Neutrophil (primary cell): Measurements from ENCODE around the gene WFDC1.

Experiments
- H3K27ac ChIP-seq: fragments of 200-600 bp; sonication (generic); 2 replicates; pipeline ENCODE4 v1.5.1; 2016; ENCODE audit warnings: mild to moderate bottlenecking, moderate library complexity
- H3K27me3 ChIP-seq: fragments of 200-600 bp; sonication (generic); 2 replicates; pipeline ENCODE4 v1.6.0; 2016; ENCODE audit warnings: mild to moderate bottlenecking
- H3K36me3 ChIP-seq: fragments of 200-600 bp; sonication (generic); 2 replicates; pipeline ENCODE4 v1.5.1; 2017
- H3K4me1 ChIP-seq, 2 experiments: fragments of 200-600 bp in 1 of 2; sonication (generic) in 1 of 2; 1 replicate in 1 of 2; 2 replicates in 1 of 2; pipeline versions ENCODE4 v1.5.1 to v1.6.1; 2013 to 2016; ENCODE audit warnings: low read depth in 1 of 2, low read length in 1 of 2, mild to moderate bottlenecking in 1 of 2, moderate library complexity in 1 of 2; ENCODE audit not compliant: control insufficient read depth in 1 of 2, insufficient read depth in 1 of 2
- H3K4me3 ChIP-seq, 2 experiments: fragments of 200-600 bp in 1 of 2; sonication (generic) in 1 of 2; 1 replicate in 1 of 2; 2 replicates in 1 of 2; pipeline ENCODE4 v1.5.1; 2013 to 2016; ENCODE audit warnings: low read depth in 1 of 2, low read length in 1 of 2, mild to moderate bottlenecking in 1 of 2, moderate library complexity in 1 of 2
- H3K9me3 ChIP-seq: fragments of 200-600 bp; sonication (generic); 2 replicates; pipeline ENCODE4 v1.5.1; 2016
- TF ChIP-seq, protein P1 (sequence below): fragments of 200-600 bp; sonication (generic); IDR thresholded peaks from 2 replicates; pipeline ENCODE4 v1.5.1; 2016; ENCODE audit warnings: antibody characterized with exemption

WFDC1 gene

DNA sequence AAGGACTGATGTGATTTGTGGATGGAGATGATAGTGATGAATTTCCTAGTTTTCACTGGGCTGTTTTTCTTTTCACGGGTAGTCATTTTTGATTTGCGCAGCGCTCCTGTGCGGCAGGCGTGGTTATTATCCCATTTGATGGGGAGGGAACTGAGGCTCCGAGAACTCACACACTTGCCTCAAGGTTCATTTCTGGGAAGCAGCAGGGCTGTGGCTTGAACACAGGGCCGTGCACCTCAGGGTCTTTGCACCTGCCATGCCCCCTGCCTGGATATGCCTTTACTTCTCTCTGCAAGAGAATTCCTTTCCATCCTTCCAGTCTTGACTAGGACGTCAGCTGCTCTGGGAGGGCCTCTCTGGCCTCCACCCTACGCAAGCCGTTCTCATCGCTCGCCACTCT is 16.3 kb upstream of the WFDC1 start:
- Histone ChIP-seq H3K4me1 (no peaks in the 10 kb centered on the region), H3K27ac (no peak overlapping the region), H3K36me3 (no peaks in the 10 kb centered on the region), H3K9me3 (no peaks in the 10 kb centered on the region), H3K4me3 (no peak overlapping the region), H3K27me3 (peaks cover 9% of the 10 kb centered on the region)
- TF ChIP-seq, protein P1, sequence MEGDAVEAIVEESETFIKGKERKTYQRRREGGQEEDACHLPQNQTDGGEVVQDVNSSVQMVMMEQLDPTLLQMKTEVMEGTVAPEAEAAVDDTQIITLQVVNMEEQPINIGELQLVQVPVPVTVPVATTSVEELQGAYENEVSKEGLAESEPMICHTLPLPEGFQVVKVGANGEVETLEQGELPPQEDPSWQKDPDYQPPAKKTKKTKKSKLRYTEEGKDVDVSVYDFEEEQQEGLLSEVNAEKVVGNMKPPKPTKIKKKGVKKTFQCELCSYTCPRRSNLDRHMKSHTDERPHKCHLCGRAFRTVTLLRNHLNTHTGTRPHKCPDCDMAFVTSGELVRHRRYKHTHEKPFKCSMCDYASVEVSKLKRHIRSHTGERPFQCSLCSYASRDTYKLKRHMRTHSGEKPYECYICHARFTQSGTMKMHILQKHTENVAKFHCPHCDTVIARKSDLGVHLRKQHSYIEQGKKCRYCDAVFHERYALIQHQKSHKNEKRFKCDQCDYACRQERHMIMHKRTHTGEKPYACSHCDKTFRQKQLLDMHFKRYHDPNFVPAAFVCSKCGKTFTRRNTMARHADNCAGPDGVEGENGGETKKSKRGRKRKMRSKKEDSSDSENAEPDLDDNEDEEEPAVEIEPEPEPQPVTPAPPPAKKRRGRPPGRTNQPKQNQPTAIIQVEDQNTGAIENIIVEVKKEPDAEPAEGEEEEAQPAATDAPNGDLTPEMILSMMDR, result no peak

DNA sequence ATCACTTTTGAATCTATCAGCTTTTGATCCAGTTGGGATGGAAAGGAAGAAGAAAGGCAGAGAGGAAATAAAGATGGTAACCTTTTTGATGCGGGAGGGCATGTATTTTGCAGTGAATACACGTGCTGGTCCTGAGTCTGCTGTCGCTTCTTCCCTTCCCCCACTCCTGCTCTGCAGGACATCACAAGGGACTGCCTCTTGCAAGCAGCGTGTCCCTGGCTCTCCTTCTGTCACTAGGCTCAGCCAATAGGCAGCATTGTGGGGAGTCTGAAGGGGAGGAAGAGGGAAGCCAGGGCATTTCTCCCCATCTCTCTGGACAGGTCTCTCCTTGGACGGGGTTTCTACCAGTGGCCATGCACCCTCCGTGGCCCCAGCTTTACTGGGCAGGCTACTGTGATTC is 15.7 kb upstream of the WFDC1 start:
- H3K27me3 ChIP-seq, result peaks cover 6% of the 10 kb centered on the region
- no peaks in the 10 kb centered on the region for H3K4me1 ChIP-seq
- no peak overlapping the region for H3K4me3 ChIP-seq
- H3K36me3 ChIP-seq, result no peaks in the 10 kb centered on the region
- no peak overlapping the region for H3K27ac ChIP-seq
- TF ChIP-seq, protein P1, result no peak
- H3K9me3 ChIP-seq, result no peaks in the 10 kb centered on the region

DNA sequence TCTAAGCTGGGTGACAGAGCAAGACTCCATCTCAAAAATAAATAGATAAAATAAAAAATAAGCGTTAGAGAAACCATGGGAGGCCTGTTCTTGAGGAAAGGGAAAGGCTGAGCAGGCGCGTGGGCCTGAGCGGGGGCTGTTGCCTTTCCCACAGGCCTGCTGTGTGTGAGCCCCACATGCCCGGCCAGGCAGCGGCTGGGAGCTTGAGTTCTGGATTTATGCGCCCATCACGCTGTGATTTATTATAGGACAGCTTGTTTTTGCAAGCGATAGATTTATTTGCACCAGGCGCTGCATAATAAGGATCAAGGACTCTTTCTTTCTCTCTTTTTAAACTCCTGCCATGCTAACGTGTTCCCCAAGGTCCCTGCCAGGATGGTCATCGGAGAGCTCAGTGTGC is 14.8 kb upstream of the WFDC1 start:
- Histone ChIP-seq H3K9me3 (no peaks in the 10 kb centered on the region), H3K36me3 (no peaks in the 10 kb centered on the region), H3K27me3 (no peaks in the 10 kb centered on the region), H3K4me1 (peaks cover 0 to 2% of the 10 kb centered on the region in 2 experiments), H3K27ac (no peak overlapping the region), H3K4me3 (no peak overlapping the region)
- TF ChIP-seq, protein P1, result no peak

DNA sequence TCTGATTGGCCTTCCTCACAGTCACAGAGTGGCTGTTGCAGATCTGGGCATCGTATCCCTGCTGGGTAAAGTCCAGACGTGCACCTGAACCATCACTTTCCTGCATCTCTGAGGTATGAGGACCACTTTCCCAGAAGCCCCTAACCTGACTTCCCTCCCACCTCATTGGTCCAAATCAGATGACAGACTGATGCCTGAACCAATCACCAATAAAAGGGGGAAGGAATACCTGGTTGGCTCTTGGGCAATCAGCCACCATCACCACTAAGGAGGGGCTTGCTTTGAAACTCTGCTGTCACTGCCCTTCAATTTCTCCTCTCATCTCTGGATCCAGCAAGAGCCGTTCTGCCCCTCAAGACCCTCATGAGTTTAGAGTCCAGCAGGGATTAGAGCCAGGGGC is 13.6 kb upstream of the WFDC1 start:
- H3K36me3 ChIP-seq, result no peaks in the 10 kb centered on the region
- no peaks in the 10 kb centered on the region for H3K27me3 ChIP-seq
- no peak overlapping the region for H3K27ac ChIP-seq
- peaks cover 0 to 2% of the 10 kb centered on the region in 2 experiments for H3K4me1 ChIP-seq
- no peaks in the 10 kb centered on the region for H3K9me3 ChIP-seq
- TF ChIP-seq, protein P1, result no peak
- no peak overlapping the region for H3K4me3 ChIP-seq

DNA sequence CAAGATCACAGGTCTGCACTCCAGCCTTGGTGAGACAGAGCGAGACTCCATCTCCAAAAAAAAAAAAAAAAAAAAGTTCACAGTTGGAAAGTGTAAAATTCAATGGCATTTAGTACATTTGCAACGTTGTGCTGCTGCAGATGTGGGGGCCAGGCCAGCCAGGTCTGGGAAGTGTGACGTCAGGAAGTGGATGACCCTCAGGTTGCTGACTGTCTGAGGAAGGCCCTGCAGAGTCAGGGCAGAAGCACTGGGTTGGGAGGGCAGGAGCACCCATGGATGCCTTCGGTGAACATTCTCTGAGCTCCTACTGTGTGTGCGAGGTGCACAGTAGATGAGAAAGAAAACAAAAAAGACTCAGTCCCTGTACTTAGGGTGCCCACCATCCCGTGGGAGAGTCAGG is 12.1 kb upstream of the WFDC1 start:
- H3K9me3 ChIP-seq, result no peaks in the 10 kb centered on the region
- H3K27me3 ChIP-seq, result no peaks in the 10 kb centered on the region
- TF ChIP-seq, protein P1, result no peak
- no peaks in the 10 kb centered on the region for H3K36me3 ChIP-seq
- H3K4me1 ChIP-seq, result peaks cover 0 to 2% of the 10 kb centered on the region in 2 experiments
- H3K27ac ChIP-seq, result no peak overlapping the region
- H3K4me3 ChIP-seq, result no peak overlapping the region
